Endothelial cell of umbilical vein (primary cell): Measurements from ENCODE around the gene PXMP2. TPM values are rescaled to one million over a fixed set of nuclear protein-coding genes. Genes with fewer than 3 reads are reported as not detected.

Experiments used
- BruUV-seq: library from RNA; stranded (reverse); fragments of 400-500 nt; replicated peaks from 2 replicates; lab custom pipeline; 2021; lab: Mats Ljungman, UMichigan
- CTCF ChIA-PET: fragments of 300-600, 350-600 bp; sonication (Branson Sonifier 250); formaldehyde crosslinking; loops from one replicate; lab custom pipeline; 2021; ENCODE audit warnings: antibody characterized with exemption, inconsistent platforms; lab: Charles Lee
- POLR2A ChIA-PET: fragments of 300-600, 350-600 bp; sonication (Branson Sonifier 250); formaldehyde crosslinking; loops from one replicate; lab custom pipeline; 2021; ENCODE audit warnings: antibody characterized with exemption, inconsistent platforms; lab: Charles Lee
- DNase-seq: peaks from one replicate; pipeline ENCODE4 v3.0.0-alpha.2; 2011; ENCODE audit warnings: low read depth, low spot score
- FAIRE-seq: peaks from 2 replicates; lab custom pipeline; 2011; peaks lifted over from hg19 to GRCh38; lab: Jason Lieb, UNC
- H2AFZ ChIP-seq: 2 replicates; pipeline ENCODE4 v1.6.0; 2012; ENCODE audit warnings: low read depth, low read length, control low read depth, inconsistent platforms
- H3K27ac ChIP-seq: 2 replicates; pipeline ENCODE4 v1.5.1; 2011; ENCODE audit warnings: low read depth, mild to moderate bottlenecking, control low read depth, low read length, moderate library complexity; ENCODE audit not compliant: insufficient read depth
- H3K27me3 ChIP-seq, 2 experiments: 2 replicates each; pipeline versions ENCODE4 v1.6.0 to v1.6.1; 2011; ENCODE audit warnings: low read length in 2 of 2, mixed read lengths in 1 of 2; ENCODE audit not compliant: control insufficient read depth in 2 of 2, insufficient read depth in 2 of 2
- H3K36me3 ChIP-seq, 2 experiments: 2 replicates in 1 of 2; 3 replicates in 1 of 2; pipeline ENCODE4 v1.5.1; 2011; ENCODE audit warnings: low read length in 2 of 2, mild to moderate bottlenecking in 1 of 2, moderate library complexity in 1 of 2; ENCODE audit not compliant: control insufficient read depth in 2 of 2, insufficient read depth in 2 of 2; ENCODE audit errors: extremely low read depth in 1 of 2
- H3K4me1 ChIP-seq: 3 replicates; pipeline ENCODE4 v1.5.1; 2011; ENCODE audit warnings: mild to moderate bottlenecking, low read length; ENCODE audit not compliant: control insufficient read depth, insufficient read depth; ENCODE audit errors: extremely low read depth
- H3K4me2 ChIP-seq: 2 replicates; pipeline ENCODE4 v1.6.1; 2011; ENCODE audit warnings: low read length, control low read depth, mixed read lengths; ENCODE audit not compliant: insufficient read depth
- H3K4me3 ChIP-seq, 3 experiments: fragments of 200-600 bp in 1 of 3; sonication (generic), shearing (Covaris generic) in 1 of 3; replicated peaks in 1 of 3; 2 replicates each; pipeline ENCODE4 v1.5.1; 2011 to 2016; ENCODE audit warnings: control low read depth in 3 of 3, low read length in 3 of 3, mild to moderate bottlenecking in 2 of 3, inconsistent platforms in 1 of 3, low read depth in 1 of 3, moderate library complexity in 1 of 3; ENCODE audit not compliant: insufficient read depth in 1 of 3
- H3K79me2 ChIP-seq: 2 replicates; pipeline ENCODE4 v1.6.0; 2012; ENCODE audit warnings: low read length, inconsistent platforms; ENCODE audit not compliant: control insufficient read depth, insufficient read depth
- H3K9ac ChIP-seq: replicated peaks from 2 replicates; pipeline ENCODE3; 2011; ENCODE audit warnings: low read length, control low read depth; ENCODE audit not compliant: insufficient read depth; ENCODE audit errors: extremely low read depth
- H3K9me1 ChIP-seq: replicated peaks from 3 replicates; pipeline ENCODE4 v1.6.0; 2011; ENCODE audit warnings: mild to moderate bottlenecking, low read length; ENCODE audit not compliant: control insufficient read depth, insufficient read depth; ENCODE audit errors: extremely low read depth
- H3K9me3 ChIP-seq: replicated peaks from 2 replicates; pipeline ENCODE4 v1.5.1; 2012; ENCODE audit warnings: low read length, inconsistent platforms; ENCODE audit not compliant: control insufficient read depth, insufficient read depth
- H4K20me1 ChIP-seq: replicated peaks from 2 replicates; pipeline ENCODE3; 2011; ENCODE audit warnings: mild to moderate bottlenecking, low read length; ENCODE audit not compliant: control insufficient read depth, insufficient read depth; ENCODE audit errors: extremely low read depth
- CTCF ChIP-seq, 2 donors: IDR thresholded peaks; 1 replicate in 1 of 2; 2 replicates in 1 of 2; pipeline ENCODE4 v1.5.1; 2011; ENCODE audit warnings: low read length in 2 of 2, mild to moderate bottlenecking in 2 of 2, moderate library complexity in 2 of 2, control low read depth in 1 of 2, inconsistent platforms in 1 of 2, low read depth in 1 of 2; ENCODE audit not compliant: insufficient read depth in 1 of 2; ENCODE audit errors: extremely low read depth in 1 of 2
- EZH2 ChIP-seq: IDR thresholded peaks from 2 replicates; pipeline ENCODE4 v1.6.1; 2012; ENCODE audit warnings: borderline replicate concordance, low read depth, mild to moderate bottlenecking, moderate library complexity, low read length, inconsistent platforms; ENCODE audit not compliant: severe bottlenecking
- FOS ChIP-seq: IDR thresholded peaks from 2 replicates; pipeline ENCODE4 v1.6.1; 2011; ENCODE audit warnings: mild to moderate bottlenecking, low read length, moderate library complexity, borderline replicate concordance; ENCODE audit not compliant: insufficient read depth
- GATA2 ChIP-seq: IDR thresholded peaks from 2 replicates; pipeline ENCODE4 v1.7.0; 2011; ENCODE audit warnings: low read depth, mild to moderate bottlenecking, moderate library complexity, mixed read lengths, low read length; ENCODE audit not compliant: insufficient read length, insufficient read depth
- JUN ChIP-seq: IDR thresholded peaks from 2 replicates; pipeline ENCODE4 v1.6.1; 2011; ENCODE audit warnings: borderline replicate concordance, low read depth; ENCODE audit not compliant: insufficient read length, insufficient read depth
- MAX ChIP-seq: IDR thresholded peaks from 2 replicates; pipeline ENCODE4 v1.6.1; 2011; ENCODE audit not compliant: insufficient read depth, insufficient read length
- MYC ChIP-seq: IDR thresholded peaks from one replicate; pipeline ENCODE4 v1.6.1; 2011; ENCODE audit warnings: mild to moderate bottlenecking, low read depth, low read length
- POLR2A ChIP-seq: IDR thresholded peaks from 2 replicates; pipeline ENCODE4 v1.6.1; 2012; ENCODE audit warnings: low read depth, mild to moderate bottlenecking, control low read depth, low read length
- POLR2AphosphoS5 ChIP-seq: IDR thresholded peaks from 2 replicates; pipeline ENCODE4 v1.6.1; 2012; ENCODE audit warnings: low read depth, mild to moderate bottlenecking, control low read depth, low read length, moderate library complexity; ENCODE audit not compliant: insufficient read depth
- dilution Hi-C: fragments of 300-500 bp; cut with MboI; formaldehyde crosslinking; loops from one replicate; pipeline ENCODE4 v1.15.0; 2019; ENCODE audit warnings: low sequenced_read_pairs; ENCODE audit not compliant: extremely low pct_ligation_motif_present
- intact Hi-C: fragments of 100-400 bp; cut with micrococcal nuclease; formaldehyde crosslinking; loops from one replicate; pipeline ENCODE4 v1.10.0; 2022
- polyA plus RNA-seq, 4 experiments: library from polyadenylated mRNA; depleted of rRNA in 3 of 4; stranded (reverse) in 3 of 4; unstranded in 1 of 4; fragments of >200 nt; gene quantifications; 2 replicates each; pipeline versions ENCODE4 v1.2.1 to v1.2.3, GENCODE V29; 2011 to 2012; ENCODE audit warnings: missing spikeins in 1 of 4
- total RNA-seq: library from RNA; stranded (reverse); gene quantifications from 2 replicates; pipeline ENCODE4 v1.2.3, GENCODE V29; 2021

The PXMP2 gene
- total and polyA plus RNA-seq, 2 donors (not counting 3 experiments of a cell fraction or from before 2014, with no cell fraction given): 24.0 to 31.5 TPM

- Histone ChIP-seq H3K4me3 (no peak overlapping the region), H3K9me1 (no peaks in the 10 kb centered on the region), H3K9me3 (no peaks in the 10 kb centered on the region), H3K36me3 (peaks cover 0 to 19% of the 10 kb centered on the region in 2 experiments), H2AFZ (no peak overlapping the region), H3K27me3 (no peaks in the 10 kb centered on the region), H3K27ac (no peak overlapping the region), H3K79me2 (no peaks in the 10 kb centered on the region), H3K4me1 (no peaks in the 10 kb centered on the region), H4K20me1 (no peaks in the 10 kb centered on the region), H3K9ac (no peak overlapping the region), H3K4me2 (no peak overlapping the region)
- TF ChIP-seq CTCF (IDR thresholded peaks at IDR 0.05; ENCODE audit: extremely low read depth in 1 of 2, insufficient read depth in 1 of 2, low read depth in 1 of 2, low read length in 2 of 2) (no peak), EZH2 (no peak), MYC (no peak), POLR2A (no peak), GATA2 (no peak), JUN (no peak), MAX (no peak), FOS (no peak), POLR2AphosphoS5 (no peak)
- intact Hi-C loops: no loop called here
- DNase-seq (no peak), FAIRE-seq (no peak)
- CTCF ChIA-PET: interaction anchor here (0.6 kb wide), 1 partner anchor 224 kb away, joined by 4 read pairs; no protein-coding TSS in a partner anchor
- BruUV-seq: no TSS peak
- POLR2A ChIA-PET: no interaction called here
- dilution Hi-C loops: no loop called here
These were observed 47.3 kb upstream of the PXMP2 start for GRCh38 chr12:132639956-132640520.
